Measurements from ENCODE around the gene IQCE.

Gene IQCE

GRCh38 chr7:2612445-2613097 is 53.8 kb downstream of the IQCE start:
- TF ChIP-seq ZNF70 (CRISPR knock-in tag; IDR thresholded peaks at IDR 0.05) (no peak), ARNTL (CRISPR knock-in tag; IDR thresholded peaks at IDR 0.05; ENCODE audit: borderline replicate concordance, low read depth) (no peak), ESRRG (CRISPR knock-in tag; IDR thresholded peaks at IDR 0.05) (no peak), SNAI2 (CRISPR knock-in tag; IDR thresholded peaks at IDR 0.05) (no peak), OSR1 (CRISPR knock-in tag; IDR thresholded peaks at IDR 0.05) (no peak), ZFP30 (CRISPR knock-in tag; IDR thresholded peaks at IDR 0.05) (no peak), ZNF565 (CRISPR knock-in tag; conservative IDR thresholded peaks at IDR 0.05; ENCODE audit: low read depth) (no peak), CSDC2 (CRISPR knock-in tag; IDR thresholded peaks at IDR 0.05) (no peak), PPARA (CRISPR knock-in tag; IDR thresholded peaks at IDR 0.05; ENCODE audit: borderline replicate concordance) (no peak), RARB (CRISPR knock-in tag; IDR thresholded peaks at IDR 0.05) (no peak), TOX (CRISPR knock-in tag; IDR thresholded peaks at IDR 0.05; ENCODE audit: borderline replicate concordance) (no peak), TCF4 (CRISPR knock-in tag; IDR thresholded peaks at IDR 0.05; ENCODE audit: borderline replicate concordance) (no peak), GLIS3 (CRISPR knock-in tag; IDR thresholded peaks at IDR 0.05) (no peak)
- TF ChIP-seq, protein P1, sequence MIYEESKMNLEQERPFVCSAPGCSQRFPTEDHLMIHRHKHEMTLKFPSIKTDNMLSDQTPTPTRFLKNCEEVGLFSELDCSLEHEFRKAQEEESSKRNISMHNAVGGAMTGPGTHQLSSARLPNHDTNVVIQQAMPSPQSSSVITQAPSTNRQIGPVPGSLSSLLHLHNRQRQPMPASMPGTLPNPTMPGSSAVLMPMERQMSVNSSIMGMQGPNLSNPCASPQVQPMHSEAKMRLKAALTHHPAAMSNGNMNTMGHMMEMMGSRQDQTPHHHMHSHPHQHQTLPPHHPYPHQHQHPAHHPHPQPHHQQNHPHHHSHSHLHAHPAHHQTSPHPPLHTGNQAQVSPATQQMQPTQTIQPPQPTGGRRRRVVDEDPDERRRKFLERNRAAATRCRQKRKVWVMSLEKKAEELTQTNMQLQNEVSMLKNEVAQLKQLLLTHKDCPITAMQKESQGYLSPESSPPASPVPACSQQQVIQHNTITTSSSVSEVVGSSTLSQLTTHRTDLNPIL (CRISPR knock-in tag; IDR thresholded peaks at IDR 0.05; ENCODE audit: low read depth): no peak
- TF ChIP-seq, protein P2, sequence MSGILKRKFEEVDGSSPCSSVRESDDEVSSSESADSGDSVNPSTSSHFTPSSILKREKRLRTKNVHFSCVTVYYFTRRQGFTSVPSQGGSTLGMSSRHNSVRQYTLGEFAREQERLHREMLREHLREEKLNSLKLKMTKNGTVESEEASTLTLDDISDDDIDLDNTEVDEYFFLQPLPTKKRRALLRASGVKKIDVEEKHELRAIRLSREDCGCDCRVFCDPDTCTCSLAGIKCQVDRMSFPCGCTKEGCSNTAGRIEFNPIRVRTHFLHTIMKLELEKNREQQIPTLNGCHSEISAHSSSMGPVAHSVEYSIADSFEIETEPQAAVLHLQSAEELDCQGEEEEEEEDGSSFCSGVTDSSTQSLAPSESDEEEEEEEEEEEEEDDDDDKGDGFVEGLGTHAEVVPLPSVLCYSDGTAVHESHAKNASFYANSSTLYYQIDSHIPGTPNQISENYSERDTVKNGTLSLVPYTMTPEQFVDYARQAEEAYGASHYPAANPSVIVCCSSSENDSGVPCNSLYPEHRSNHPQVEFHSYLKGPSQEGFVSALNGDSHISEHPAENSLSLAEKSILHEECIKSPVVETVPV (CRISPR knock-in tag; IDR thresholded peaks at IDR 0.05): no peak
- TF ChIP-seq, protein P3, sequence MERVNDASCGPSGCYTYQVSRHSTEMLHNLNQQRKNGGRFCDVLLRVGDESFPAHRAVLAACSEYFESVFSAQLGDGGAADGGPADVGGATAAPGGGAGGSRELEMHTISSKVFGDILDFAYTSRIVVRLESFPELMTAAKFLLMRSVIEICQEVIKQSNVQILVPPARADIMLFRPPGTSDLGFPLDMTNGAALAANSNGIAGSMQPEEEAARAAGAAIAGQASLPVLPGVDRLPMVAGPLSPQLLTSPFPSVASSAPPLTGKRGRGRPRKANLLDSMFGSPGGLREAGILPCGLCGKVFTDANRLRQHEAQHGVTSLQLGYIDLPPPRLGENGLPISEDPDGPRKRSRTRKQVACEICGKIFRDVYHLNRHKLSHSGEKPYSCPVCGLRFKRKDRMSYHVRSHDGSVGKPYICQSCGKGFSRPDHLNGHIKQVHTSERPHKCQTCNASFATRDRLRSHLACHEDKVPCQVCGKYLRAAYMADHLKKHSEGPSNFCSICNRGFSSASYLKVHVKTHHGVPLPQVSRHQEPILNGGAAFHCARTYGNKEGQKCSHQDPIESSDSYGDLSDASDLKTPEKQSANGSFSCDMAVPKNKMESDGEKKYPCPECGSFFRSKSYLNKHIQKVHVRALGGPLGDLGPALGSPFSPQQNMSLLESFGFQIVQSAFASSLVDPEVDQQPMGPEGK (CRISPR knock-in tag; IDR thresholded peaks at IDR 0.05; ENCODE audit: borderline replicate concordance): no peak
- TF ChIP-seq, protein P4, sequence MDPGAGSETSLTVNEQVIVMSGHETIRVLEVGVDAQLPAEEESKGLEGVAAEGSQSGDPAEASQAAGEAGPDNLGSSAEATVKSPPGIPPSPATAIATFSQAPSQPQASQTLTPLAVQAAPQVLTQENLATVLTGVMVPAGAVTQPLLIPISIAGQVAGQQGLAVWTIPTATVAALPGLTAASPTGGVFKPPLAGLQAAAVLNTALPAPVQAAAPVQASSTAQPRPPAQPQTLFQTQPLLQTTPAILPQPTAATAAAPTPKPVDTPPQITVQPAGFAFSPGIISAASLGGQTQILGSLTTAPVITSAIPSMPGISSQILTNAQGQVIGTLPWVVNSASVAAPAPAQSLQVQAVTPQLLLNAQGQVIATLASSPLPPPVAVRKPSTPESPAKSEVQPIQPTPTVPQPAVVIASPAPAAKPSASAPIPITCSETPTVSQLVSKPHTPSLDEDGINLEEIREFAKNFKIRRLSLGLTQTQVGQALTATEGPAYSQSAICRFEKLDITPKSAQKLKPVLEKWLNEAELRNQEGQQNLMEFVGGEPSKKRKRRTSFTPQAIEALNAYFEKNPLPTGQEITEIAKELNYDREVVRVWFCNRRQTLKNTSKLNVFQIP (CRISPR knock-in tag; IDR thresholded peaks at IDR 0.05; ENCODE audit: borderline replicate concordance, low read depth): no peak
- TF ChIP-seq, protein P5, sequence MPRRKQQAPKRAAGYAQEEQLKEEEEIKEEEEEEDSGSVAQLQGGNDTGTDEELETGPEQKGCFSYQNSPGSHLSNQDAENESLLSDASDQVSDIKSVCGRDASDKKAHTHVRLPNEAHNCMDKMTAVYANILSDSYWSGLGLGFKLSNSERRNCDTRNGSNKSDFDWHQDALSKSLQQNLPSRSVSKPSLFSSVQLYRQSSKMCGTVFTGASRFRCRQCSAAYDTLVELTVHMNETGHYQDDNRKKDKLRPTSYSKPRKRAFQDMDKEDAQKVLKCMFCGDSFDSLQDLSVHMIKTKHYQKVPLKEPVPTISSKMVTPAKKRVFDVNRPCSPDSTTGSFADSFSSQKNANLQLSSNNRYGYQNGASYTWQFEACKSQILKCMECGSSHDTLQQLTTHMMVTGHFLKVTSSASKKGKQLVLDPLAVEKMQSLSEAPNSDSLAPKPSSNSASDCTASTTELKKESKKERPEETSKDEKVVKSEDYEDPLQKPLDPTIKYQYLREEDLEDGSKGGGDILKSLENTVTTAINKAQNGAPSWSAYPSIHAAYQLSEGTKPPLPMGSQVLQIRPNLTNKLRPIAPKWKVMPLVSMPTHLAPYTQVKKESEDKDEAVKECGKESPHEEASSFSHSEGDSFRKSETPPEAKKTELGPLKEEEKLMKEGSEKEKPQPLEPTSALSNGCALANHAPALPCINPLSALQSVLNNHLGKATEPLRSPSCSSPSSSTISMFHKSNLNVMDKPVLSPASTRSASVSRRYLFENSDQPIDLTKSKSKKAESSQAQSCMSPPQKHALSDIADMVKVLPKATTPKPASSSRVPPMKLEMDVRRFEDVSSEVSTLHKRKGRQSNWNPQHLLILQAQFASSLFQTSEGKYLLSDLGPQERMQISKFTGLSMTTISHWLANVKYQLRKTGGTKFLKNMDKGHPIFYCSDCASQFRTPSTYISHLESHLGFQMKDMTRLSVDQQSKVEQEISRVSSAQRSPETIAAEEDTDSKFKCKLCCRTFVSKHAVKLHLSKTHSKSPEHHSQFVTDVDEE (CRISPR knock-in tag; IDR thresholded peaks at IDR 0.05): no peak
- ATAC-seq: no peak

GRCh38 chr7:2613098-2613930 is 54.5 kb downstream of the IQCE start:
- ATAC-seq: no peak
- no peak for TF ChIP-seq TOX (CRISPR knock-in tag; IDR thresholded peaks at IDR 0.05; ENCODE audit: borderline replicate concordance)
- TF ChIP-seq ZNF70 (CRISPR knock-in tag; IDR thresholded peaks at IDR 0.05): no peak
- no peak for TF ChIP-seq SNAI2 (CRISPR knock-in tag; IDR thresholded peaks at IDR 0.05)
- TF ChIP-seq ARNTL (CRISPR knock-in tag; IDR thresholded peaks at IDR 0.05; ENCODE audit: borderline replicate concordance, low read depth): no peak
- TF ChIP-seq OSR1 (CRISPR knock-in tag; IDR thresholded peaks at IDR 0.05): no peak
- TF ChIP-seq, protein P4 (CRISPR knock-in tag; IDR thresholded peaks at IDR 0.05; ENCODE audit: borderline replicate concordance, low read depth): no peak
- TF ChIP-seq ESRRG (CRISPR knock-in tag; IDR thresholded peaks at IDR 0.05): no peak
- TF ChIP-seq, protein P3 (CRISPR knock-in tag; IDR thresholded peaks at IDR 0.05; ENCODE audit: borderline replicate concordance): no peak
- TF ChIP-seq BACH2 (CRISPR knock-in tag; IDR thresholded peaks at IDR 0.05; ENCODE audit: borderline replicate concordance): no peak
- no peak for TF ChIP-seq ZC3H10 (CRISPR knock-in tag; IDR thresholded peaks at IDR 0.05)
- no peak for TF ChIP-seq ZNF565 (CRISPR knock-in tag; conservative IDR thresholded peaks at IDR 0.05; ENCODE audit: low read depth)
- TF ChIP-seq, protein P5 (CRISPR knock-in tag; IDR thresholded peaks at IDR 0.05): no peak
